ENCODE data around the gene NPHP4. TPM values are rescaled to one million over a fixed set of nuclear protein-coding genes. Genes with fewer than 3 reads are reported as not detected.

Gene NPHP4
- total and polyA plus RNA-seq, 5 donors from 2014 or later, result 0.29 to 13.2 (median 0.80) TPM

GRCh38 chr1:5960336-5960735 is 31.9 kb downstream of the NPHP4 start:
- H3K27me3 Mint-ChIP-seq, result no peaks in the 10 kb centered on the region
- Histone ChIP-seq H3K4me1 (ENCODE audit: control insufficient read depth, insufficient read depth, low read length, poor library complexity, severe bottlenecking) (peaks cover 8% of the 10 kb centered on the region), H3K27me3 (ENCODE audit: control insufficient read depth, insufficient read depth, low read length) (no peaks in the 10 kb centered on the region), H3K36me3 (ENCODE audit: control insufficient read depth, insufficient read depth, low read length) (peaks cover 5% of the 10 kb centered on the region), H3K27ac (ENCODE audit: insufficient read depth, low read length, poor library complexity, severe bottlenecking) (no peak overlapping the region), H3K9me3 (ENCODE audit: control insufficient read depth in 2 of 2, low read length in 2 of 2) (no peaks in the 10 kb centered on the region), H3K4me3 (ENCODE audit: low read depth, low read length) (no peak overlapping the region)
- no peak for DNase-seq
- ATAC-seq (ENCODE audit: low read depth in 2 of 2), result no peak
- no peak overlapping the region for H3K4me3 Mint-ChIP-seq
- peak overlapping the region in 2 of 3 donors; percentile 18 to 67 for H3K27ac Mint-ChIP-seq
- H3K36me3 Mint-ChIP-seq, result peaks cover 33% of the 10 kb centered on the region
- peaks cover 2 to 17% (median 8%) of the 10 kb centered on the region in 4 donors for H3K4me1 Mint-ChIP-seq
- H3K9me3 Mint-ChIP-seq, result no peaks in the 10 kb centered on the region

- Histone ChIP-seq H3K27ac (ENCODE audit: insufficient read depth, low read length, poor library complexity, severe bottlenecking) (no peak overlapping the region), H3K27me3 (ENCODE audit: control insufficient read depth, insufficient read depth, low read length) (no peaks in the 10 kb centered on the region), H3K9me3 (ENCODE audit: control insufficient read depth in 2 of 2, low read length in 2 of 2) (no peaks in the 10 kb centered on the region), H3K4me3 (ENCODE audit: low read depth, low read length) (no peak overlapping the region), H3K36me3 (ENCODE audit: control insufficient read depth, insufficient read depth, low read length) (peaks cover 5% of the 10 kb centered on the region), H3K4me1 (ENCODE audit: control insufficient read depth, insufficient read depth, low read length, poor library complexity, severe bottlenecking) (peaks cover 13% of the 10 kb centered on the region)
- no peak overlapping the region for H3K4me3 Mint-ChIP-seq
- H3K9me3 Mint-ChIP-seq, result no peaks in the 10 kb centered on the region
- no peak for ATAC-seq (ENCODE audit: low read depth in 2 of 2)
- H3K36me3 Mint-ChIP-seq, result peaks cover 34% of the 10 kb centered on the region
- H3K27ac Mint-ChIP-seq, result peak overlapping the region in 1 of 3 donors; percentile 25
- no peaks in the 10 kb centered on the region for H3K27me3 Mint-ChIP-seq
- H3K4me1 Mint-ChIP-seq, result peaks cover 7 to 23% (median 13%) of the 10 kb centered on the region in 4 donors
- no peak for DNase-seq
Measured at GRCh38 chr1:5959667-5960230, 32.5 kb downstream of the NPHP4 start.

GRCh38 chr1:5959087-5959486 is 33.1 kb downstream of the NPHP4 start:
- Mint-ChIP-seq H3K4me1 (peaks cover 11 to 29% (median 19%) of the 10 kb centered on the region in 4 donors), H3K27ac (no peak overlapping the region), H3K4me3 (no peak overlapping the region), H3K36me3 (peaks cover 39% of the 10 kb centered on the region), H3K9me3 (no peaks in the 10 kb centered on the region), H3K27me3 (no peaks in the 10 kb centered on the region)
- H3K9me3 ChIP-seq (ENCODE audit: control insufficient read depth in 2 of 2, low read length in 2 of 2), result no peaks in the 10 kb centered on the region
- no peak overlapping the region for H3K27ac ChIP-seq (ENCODE audit: insufficient read depth, low read length, poor library complexity, severe bottlenecking)
- ATAC-seq (ENCODE audit: low read depth in 2 of 2) (no peak), DNase-seq (no peak)
- no peak overlapping the region for H3K4me3 ChIP-seq (ENCODE audit: low read depth, low read length)
- peaks cover 18% of the 10 kb centered on the region for H3K4me1 ChIP-seq (ENCODE audit: control insufficient read depth, insufficient read depth, low read length, poor library complexity, severe bottlenecking)
- peaks cover 2% of the 10 kb centered on the region for H3K36me3 ChIP-seq (ENCODE audit: control insufficient read depth, insufficient read depth, low read length)
- no peaks in the 10 kb centered on the region for H3K27me3 ChIP-seq (ENCODE audit: control insufficient read depth, insufficient read depth, low read length)

- ATAC-seq (ENCODE audit: low read depth in 2 of 2) (no peak), DNase-seq (no peak)
- Mint-ChIP-seq H3K4me1 (peaks cover 15 to 29% (median 21%) of the 10 kb centered on the region in 4 donors), H3K27ac (peak overlapping the region in 1 of 3 donors; percentile 83), H3K9me3 (no peaks in the 10 kb centered on the region), H3K36me3 (peaks cover 36% of the 10 kb centered on the region), H3K27me3 (no peaks in the 10 kb centered on the region), H3K4me3 (peak overlapping the region in 1 of 4 donors; percentile 17)
- Histone ChIP-seq H3K27ac (ENCODE audit: insufficient read depth, low read length, poor library complexity, severe bottlenecking) (no peak overlapping the region), H3K36me3 (ENCODE audit: control insufficient read depth, insufficient read depth, low read length) (peaks cover 2% of the 10 kb centered on the region), H3K9me3 (ENCODE audit: control insufficient read depth in 2 of 2, low read length in 2 of 2) (no peaks in the 10 kb centered on the region), H3K4me1 (ENCODE audit: control insufficient read depth, insufficient read depth, low read length, poor library complexity, severe bottlenecking) (peaks cover 18% of the 10 kb centered on the region), H3K27me3 (ENCODE audit: control insufficient read depth, insufficient read depth, low read length) (no peaks in the 10 kb centered on the region), H3K4me3 (ENCODE audit: low read depth, low read length) (peak overlapping the region; percentile 65)
Measured at GRCh38 chr1:5956022-5956830, 36.0 kb downstream of the NPHP4 start.

GRCh38 chr1:5955479-5955977 is 36.7 kb downstream of the NPHP4 start:
- Mint-ChIP-seq H3K27me3 (no peaks in the 10 kb centered on the region), H3K9me3 (no peaks in the 10 kb centered on the region), H3K4me1 (peaks cover 15 to 25% (median 20%) of the 10 kb centered on the region in 4 donors), H3K36me3 (peaks cover 29% of the 10 kb centered on the region), H3K4me3 (peak overlapping the region in 2 of 4 donors; percentile 17 to 63), H3K27ac (peak overlapping the region in 2 of 3 donors; percentile 65 to 74)
- peak overlapping the region; percentile 65 for H3K4me3 ChIP-seq (ENCODE audit: low read depth, low read length)
- H3K4me1 ChIP-seq (ENCODE audit: control insufficient read depth, insufficient read depth, low read length, poor library complexity, severe bottlenecking), result peaks cover 18% of the 10 kb centered on the region
- no peaks in the 10 kb centered on the region for H3K36me3 ChIP-seq (ENCODE audit: control insufficient read depth, insufficient read depth, low read length)
- H3K27ac ChIP-seq (ENCODE audit: insufficient read depth, low read length, poor library complexity, severe bottlenecking), result peak overlapping the region; percentile 61
- no peaks in the 10 kb centered on the region for H3K9me3 ChIP-seq (ENCODE audit: control insufficient read depth in 2 of 2, low read length in 2 of 2)
- ATAC-seq (ENCODE audit: low read depth in 2 of 2), result peak; percentile 47 to 51
- peak in 1 of 3 donors; percentile 29 for DNase-seq
- H3K27me3 ChIP-seq (ENCODE audit: control insufficient read depth, insufficient read depth, low read length), result no peaks in the 10 kb centered on the region

- H3K4me3 Mint-ChIP-seq, result peak overlapping the region; percentile 1 to 63 (median 30)
Measured at GRCh38 chr1:5954964-5955363, 37.3 kb downstream of the NPHP4 start.

GRCh38 chr1:5953386-5953785 is 38.8 kb downstream of the NPHP4 start:
- ATAC-seq (ENCODE audit: low read depth in 2 of 2) (no peak), DNase-seq (no peak)
- H3K9me3 Mint-ChIP-seq, result no peaks in the 10 kb centered on the region
- no peaks in the 10 kb centered on the region for H3K27me3 ChIP-seq (ENCODE audit: control insufficient read depth, insufficient read depth, low read length)
- H3K4me1 ChIP-seq (ENCODE audit: control insufficient read depth, insufficient read depth, low read length, poor library complexity, severe bottlenecking), result peaks cover 18% of the 10 kb centered on the region
- H3K4me3 ChIP-seq (ENCODE audit: low read depth, low read length), result no peak overlapping the region
- H3K36me3 ChIP-seq (ENCODE audit: control insufficient read depth, insufficient read depth, low read length), result no peaks in the 10 kb centered on the region
- no peak overlapping the region for H3K4me3 Mint-ChIP-seq
- H3K9me3 ChIP-seq (ENCODE audit: control insufficient read depth in 2 of 2, low read length in 2 of 2), result no peaks in the 10 kb centered on the region
- no peak overlapping the region for H3K27ac ChIP-seq (ENCODE audit: insufficient read depth, low read length, poor library complexity, severe bottlenecking)
- H3K27me3 Mint-ChIP-seq, result no peaks in the 10 kb centered on the region
- H3K4me1 Mint-ChIP-seq, result peaks cover 15 to 25% (median 20%) of the 10 kb centered on the region in 4 donors
- H3K36me3 Mint-ChIP-seq, result peaks cover 28% of the 10 kb centered on the region
- H3K27ac Mint-ChIP-seq, result no peak overlapping the region

More at GRCh38 chr1:5954964-5955363, 37.3 kb downstream of the NPHP4 start:
- ATAC-seq (ENCODE audit: low read depth in 2 of 2) (peak; percentile 65 to 74), DNase-seq (peak in 2 of 3 donors; percentile 28 to 78)
- Mint-ChIP-seq H3K27me3 (no peaks in the 10 kb centered on the region), H3K9me3 (no peaks in the 10 kb centered on the region), H3K36me3 (peaks cover 23% of the 10 kb centered on the region), H3K4me1 (peaks cover 15 to 25% (median 20%) of the 10 kb centered on the region in 4 donors), H3K27ac (peak overlapping the region; percentile 48 to 74 (median 65))
- peaks cover 18% of the 10 kb centered on the region for H3K4me1 ChIP-seq (ENCODE audit: control insufficient read depth, insufficient read depth, low read length, poor library complexity, severe bottlenecking)
- no peaks in the 10 kb centered on the region for H3K36me3 ChIP-seq (ENCODE audit: control insufficient read depth, insufficient read depth, low read length)
- no peaks in the 10 kb centered on the region for H3K9me3 ChIP-seq (ENCODE audit: control insufficient read depth in 2 of 2, low read length in 2 of 2)
- H3K27ac ChIP-seq (ENCODE audit: insufficient read depth, low read length, poor library complexity, severe bottlenecking), result peak overlapping the region; percentile 61
- peak overlapping the region; percentile 65 for H3K4me3 ChIP-seq (ENCODE audit: low read depth, low read length)
- H3K27me3 ChIP-seq (ENCODE audit: control insufficient read depth, insufficient read depth, low read length), result no peaks in the 10 kb centered on the region
